Pancreas (tissue), 10 donors: Measurements from ENCODE around the gene HRH3. TPM values are rescaled to one million over a fixed set of nuclear protein-coding genes. Genes with fewer than 3 reads are reported as not detected.

Source experiments
- ATAC-seq, 4 donors: fragments of 200-7000 bp; cut with Tn5 transposase; one replicate each; pipeline versions ENCODE4 v1.8.0 to v1.9.1; 2020; ENCODE audit warnings: mild to moderate bottlenecking in 4 of 4, moderate library complexity in 4 of 4
- DNase-seq, 6 donors: peaks; one replicate each; pipeline ENCODE4 v3.0.0-alpha.2; 2020
- FAIRE-seq: peaks from 2 replicates; lab custom pipeline; 2012; peaks lifted over from hg19 to GRCh38; lab: Jason Lieb, UNC
- H3K27ac ChIP-seq, 4 donors: fragments of 200-600 bp; sonication (generic); 1 replicate in 3 of 4; 2 replicates in 1 of 4; pipeline versions ENCODE4 v1.5.0 to v1.8.0; 2020
- H3K27me3 ChIP-seq, 4 donors: fragments of 200-600 bp; one replicate each; pipeline ENCODE4 v1.8.0; 2021
- H3K36me3 ChIP-seq, 3 donors: fragments of 200-600 bp; sonication (generic) in 1 of 3; one replicate each; pipeline versions ENCODE4 v1.5.0 to v1.8.0; 2020 to 2021
- H3K4me1 ChIP-seq, 3 donors: fragments of 200-600 bp; one replicate each; pipeline ENCODE4 v1.8.0; 2021
- H3K4me3 ChIP-seq, 4 donors: fragments of 200-600 bp; sonication (generic) in 2 of 4; one replicate each; pipeline versions ENCODE4 v1.5.0 to v1.8.0; 2020 to 2021
- H3K9me3 ChIP-seq, 4 donors: fragments of 200-600 bp; one replicate each; pipeline ENCODE4 v1.8.0; 2021
- CTCF ChIP-seq, 4 donors: fragments of 200-600 bp; sonication (generic) in 3 of 4; IDR thresholded peaks; one replicate each; pipeline versions ENCODE4 v1.5.0 to v1.8.0; 2021; ENCODE audit warnings: antibody characterized with exemption in 4 of 4
- WGBS, 2 donors: extraction: QIAGEN DNeasy Blood & Tissue Kit; methylation state at CpG; one replicate each; pipeline ENCODE4 v1.1.7; 2013; 5-methylcytosine and 5-hydroxymethylcytosine counted together
- intact Hi-C, 3 donors: fragments of 100-400 bp; cut with DNase I; formaldehyde crosslinking; loops; one replicate each; pipeline versions ENCODE4 v1.11.1 to v1.14.2; 2022
- polyA plus RNA-seq, 2 donors: library from polyadenylated mRNA; stranded (reverse); fragments of 200-250 nt; gene quantifications; one replicate each; pipeline ENCODE4 v1.2.3, GENCODE V29; 2013
- total RNA-seq, 6 donors: library from RNA; stranded (reverse); fragmentation: NEBNext Ultra II Directional in 4 of 6; extraction: Animal tissue kit (Norgen Biotek cat#: 25700) in 4 of 6; gene quantifications; one replicate each; pipeline versions ENCODE4 v1.2.1 to v1.2.4, GENCODE V29; 2021 to 2023
- donor health status: healthy with polysubstance abuse.
- donor health status: DM: no; HTN: no; CAD: no; lungs with moderate emphysema.
- donor health status: DM: no; HTN: no; CAD: no.
- donor health status: control.
- donor health status: control.
- donor health status: Bipolar disorder and iron deficiency.
- donor health status: DM: yes; HTN: yes; CAD: no.
- donor health status: DM: no; HTN: no; CAD: no.
- donor health status: DM: no; HTN: no; CAD: no.
- donor health status: DM: yes; HTN: yes; CAD: no.

The HRH3 gene
- total and polyA plus RNA-seq, 8 donors = 0.02 to 0.08 (median 0.04) TPM; not detected in 5

- FAIRE-seq = no peak
These were observed 17.4 kb upstream of the HRH3 start for GRCh38 chr20:62237514-62237800.

GRCh38 chr20:62236766-62237513 is 16.9 kb upstream of the HRH3 start:
- no peak for TF ChIP-seq CTCF (IDR thresholded peaks at IDR 0.05)
- Histone ChIP-seq H3K27me3 (no peaks in the 10 kb centered on the region), H3K9me3 (no peaks in the 10 kb centered on the region), H3K27ac (no peak overlapping the region), H3K36me3 (no peaks in the 10 kb centered on the region), H3K4me1 (peaks cover 21 to 39% (median 22%) of the 10 kb centered on the region in 3 donors), H3K4me3 (no peak overlapping the region)
- FAIRE-seq (no peak), ATAC-seq (no peak), DNase-seq (peak in 2 of 6 donors; percentile 51 to 76)
- intact Hi-C loops = no loop called here
- WGBS, 2 donors = 74 to 76% methylated on average over 28 of the region's 28 CpGs

More at GRCh38 chr20:62237514-62237800, 17.4 kb upstream of the HRH3 start:
- DNase-seq = peak in 1 of 6 donors; percentile 18
- no peak for ATAC-seq
- intact Hi-C loops = no loop called here
- no peaks in the 10 kb centered on the region for H3K36me3 ChIP-seq
- H3K9me3 ChIP-seq = no peaks in the 10 kb centered on the region
- H3K27ac ChIP-seq = peak overlapping the region in 3 of 4 donors; percentile 11 to 56 (median 29)
- no peak for TF ChIP-seq CTCF (IDR thresholded peaks at IDR 0.05)
- peak overlapping the region in 2 of 4 donors; percentile 10 to 39 for H3K4me3 ChIP-seq
- H3K27me3 ChIP-seq = no peaks in the 10 kb centered on the region
- peaks cover 25 to 44% (median 26%) of the 10 kb centered on the region in 3 donors for H3K4me1 ChIP-seq
- WGBS, 2 donors = 76 to 81% methylated on average over 1 of the region's 1 CpG

GRCh38 chr20:62236200-62236599 is 16.1 kb upstream of the HRH3 start:
- Histone ChIP-seq H3K9me3 (no peaks in the 10 kb centered on the region), H3K4me1 (peaks cover 13 to 31% (median 14%) of the 10 kb centered on the region in 3 donors), H3K4me3 (no peak overlapping the region), H3K27ac (no peak overlapping the region), H3K36me3 (no peaks in the 10 kb centered on the region), H3K27me3 (no peaks in the 10 kb centered on the region)
- intact Hi-C loops = no loop called here
- no peak for FAIRE-seq
- no peak for ATAC-seq
- 66% methylated on average over 6 of the region's 6 CpGs for WGBS, 2 donors
- TF ChIP-seq CTCF (IDR thresholded peaks at IDR 0.05) = no peak
- peak in 2 of 6 donors; percentile 62 to 69 for DNase-seq

- no peak for TF ChIP-seq CTCF (IDR thresholded peaks at IDR 0.05)
- intact Hi-C loops = no loop called here
- Histone ChIP-seq H3K27me3 (no peaks in the 10 kb centered on the region), H3K4me3 (no peak overlapping the region), H3K9me3 (no peaks in the 10 kb centered on the region), H3K27ac (no peak overlapping the region), H3K4me1 (peaks cover 9 to 28% (median 11%) of the 10 kb centered on the region in 3 donors), H3K36me3 (no peaks in the 10 kb centered on the region)
- WGBS, 2 donors = 90 to 95% methylated on average over 9 of the region's 9 CpGs
- ATAC-seq = no peak
- DNase-seq = peak in 2 of 6 donors; percentile 27 to 61
- FAIRE-seq = no peak
These were observed 15.7 kb upstream of the HRH3 start for GRCh38 chr20:62235777-62236157.
